ENCODE results near the gene BRD3OS.

GRCh38 chr9:134005381-134005780 is 19.9 kb upstream of the BRD3OS start:
- TF ChIP-seq CTCF (conservative IDR thresholded peaks at IDR 0.05 in 1 of 2, IDR thresholded peaks at IDR 0.05 in 1 of 2; ENCODE audit: low read depth in 1 of 2, low read length in 2 of 2), result no peak
- TF ChIP-seq EZH2 (IDR thresholded peaks at IDR 0.05; ENCODE audit: low read length, missing control alignments), result no peak
